NB4 (cell line): Measurements from ENCODE around the gene RHBDL3.

Source experiments
- CTCF ChIP-seq: IDR thresholded peaks from one replicate; pipeline ENCODE4 v1.5.1; 2012; ENCODE audit warnings: low read depth, low read length
- MAX ChIP-seq: IDR thresholded peaks from 2 replicates; pipeline ENCODE4 v1.6.1; 2011; ENCODE audit warnings: low read depth, low read length
- POLR2A ChIP-seq: IDR thresholded peaks from 2 replicates; pipeline ENCODE4 v1.6.1; 2011; ENCODE audit warnings: mild to moderate bottlenecking; ENCODE audit not compliant: insufficient read length; ENCODE audit errors: extremely low read depth

GRCh38 chr17:32335687-32336086 is 70.1 kb downstream of the RHBDL3 start:
- no peak for TF ChIP-seq CTCF
- no peak for TF ChIP-seq POLR2A
- no peak for TF ChIP-seq MAX
